Progenitor cell of endocrine pancreas (in vitro differentiated cells): ENCODE data around the gene HGS. TPM values are rescaled to one million over a fixed set of nuclear protein-coding genes. Genes with fewer than 3 reads are reported as not detected.

Source experiments
- DNase-seq: peaks from one replicate; pipeline ENCODE4 v3.0.0; 2021; ENCODE audit warnings: low spot score; ENCODE audit not compliant: unreplicated experiment
- H3K27ac Mint-ChIP-seq: 2 replicates; pipeline ENCODE4 v1.8.0; 2021; ENCODE audit warnings: mild to moderate bottlenecking, moderate library complexity, mixed read lengths
- H3K27me3 Mint-ChIP-seq: 2 replicates; pipeline ENCODE4 v1.8.0; 2021; ENCODE audit warnings: mixed read lengths
- H3K36me3 Mint-ChIP-seq: 2 replicates; pipeline ENCODE4 v1.8.0; 2022; ENCODE audit warnings: mixed read lengths; ENCODE audit not compliant: insufficient read depth
- H3K4me1 Mint-ChIP-seq: 2 replicates; pipeline ENCODE4 v1.8.0; 2021; ENCODE audit warnings: low read depth, mixed read lengths
- H3K4me3 Mint-ChIP-seq: 2 replicates; pipeline ENCODE4 v1.8.0; 2021; ENCODE audit warnings: low read depth, mild to moderate bottlenecking, moderate library complexity, mixed read lengths
- H3K9me3 Mint-ChIP-seq: 2 replicates; pipeline ENCODE4 v1.8.0; 2021; ENCODE audit warnings: low read depth, mixed read lengths
- microRNA-seq: library from miRNA; unstranded; fragments of <30 nt; microRNA quantifications from one replicate; pipeline ENCODE4 v1.1.0, GENCODE V29; 2020; ENCODE audit warnings: borderline number of aligned reads; ENCODE audit not compliant: unreplicated experiment
- total RNA-seq: library from RNA; stranded (reverse); gene quantifications from 2 replicates; pipeline ENCODE4 v1.2.1, GENCODE V29; 2021
- TF ChIP-seq, protein P1 (sequence below): fragments of 200-600 bp; sonication (generic); IDR thresholded peaks from one replicate; pipeline ENCODE4 v1.5.0; 2021; ENCODE audit warnings: antibody characterized with exemption, mild to moderate bottlenecking; ENCODE audit not compliant: unreplicated experiment

The HGS gene
- total RNA-seq, 1 donor from 2014 or later: 127 TPM

DNA sequence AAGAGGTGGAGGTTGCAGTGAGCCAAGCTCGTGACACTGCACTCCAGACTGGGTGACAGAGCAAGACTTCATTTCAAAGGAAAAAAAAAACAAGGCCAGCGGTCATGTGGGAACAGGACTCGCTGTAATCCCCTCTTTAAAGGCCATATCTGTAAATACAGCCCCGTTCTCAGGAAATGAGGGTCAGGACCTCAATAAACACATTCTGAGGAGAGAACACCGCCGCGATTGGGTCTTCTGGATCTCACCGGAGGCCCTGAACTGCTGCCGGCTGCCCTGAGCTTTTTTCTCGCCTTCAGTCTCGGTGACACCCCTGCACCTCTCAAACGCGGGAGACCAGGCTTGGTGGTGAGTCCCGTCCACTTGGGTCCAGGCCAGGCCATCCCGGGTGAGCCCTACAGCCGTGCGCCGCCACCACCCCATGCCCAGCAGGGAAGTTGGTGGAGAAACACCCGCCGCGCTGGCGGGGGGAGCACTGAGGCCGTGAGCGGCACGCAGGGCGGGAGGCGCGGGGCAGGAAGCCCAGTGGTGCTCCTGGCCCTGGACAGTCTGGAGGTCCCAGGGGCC, 56.7 kb downstream of the HGS start:
- DNase-seq: no peak
- H3K36me3 Mint-ChIP-seq: no peaks in the 10 kb centered on the region
- H3K9me3 Mint-ChIP-seq: no peaks in the 10 kb centered on the region
- H3K27me3 Mint-ChIP-seq: peaks cover 5% of the 10 kb centered on the region
- TF ChIP-seq, protein P1, sequence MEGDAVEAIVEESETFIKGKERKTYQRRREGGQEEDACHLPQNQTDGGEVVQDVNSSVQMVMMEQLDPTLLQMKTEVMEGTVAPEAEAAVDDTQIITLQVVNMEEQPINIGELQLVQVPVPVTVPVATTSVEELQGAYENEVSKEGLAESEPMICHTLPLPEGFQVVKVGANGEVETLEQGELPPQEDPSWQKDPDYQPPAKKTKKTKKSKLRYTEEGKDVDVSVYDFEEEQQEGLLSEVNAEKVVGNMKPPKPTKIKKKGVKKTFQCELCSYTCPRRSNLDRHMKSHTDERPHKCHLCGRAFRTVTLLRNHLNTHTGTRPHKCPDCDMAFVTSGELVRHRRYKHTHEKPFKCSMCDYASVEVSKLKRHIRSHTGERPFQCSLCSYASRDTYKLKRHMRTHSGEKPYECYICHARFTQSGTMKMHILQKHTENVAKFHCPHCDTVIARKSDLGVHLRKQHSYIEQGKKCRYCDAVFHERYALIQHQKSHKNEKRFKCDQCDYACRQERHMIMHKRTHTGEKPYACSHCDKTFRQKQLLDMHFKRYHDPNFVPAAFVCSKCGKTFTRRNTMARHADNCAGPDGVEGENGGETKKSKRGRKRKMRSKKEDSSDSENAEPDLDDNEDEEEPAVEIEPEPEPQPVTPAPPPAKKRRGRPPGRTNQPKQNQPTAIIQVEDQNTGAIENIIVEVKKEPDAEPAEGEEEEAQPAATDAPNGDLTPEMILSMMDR: no peak
- no peaks in the 10 kb centered on the region for H3K4me1 Mint-ChIP-seq
- H3K4me3 Mint-ChIP-seq: no peak overlapping the region
- no peak overlapping the region for H3K27ac Mint-ChIP-seq

GRCh38 chr17:81741049-81741593, 57.3 kb downstream of the HGS start:
- Mint-ChIP-seq H3K9me3 (no peaks in the 10 kb centered on the region), H3K4me1 (no peaks in the 10 kb centered on the region), H3K4me3 (no peak overlapping the region), H3K27ac (no peak overlapping the region), H3K27me3 (no peaks in the 10 kb centered on the region), H3K36me3 (no peaks in the 10 kb centered on the region)
- DNase-seq: no peak
- TF ChIP-seq, protein P1: no peak

- no peak overlapping the region for H3K4me3 Mint-ChIP-seq
- no peak overlapping the region for H3K27ac Mint-ChIP-seq
- no peaks in the 10 kb centered on the region for H3K36me3 Mint-ChIP-seq
- TF ChIP-seq, protein P1: no peak
- H3K9me3 Mint-ChIP-seq: no peaks in the 10 kb centered on the region
- H3K4me1 Mint-ChIP-seq: no peaks in the 10 kb centered on the region
- H3K27me3 Mint-ChIP-seq: no peaks in the 10 kb centered on the region
- no peak for DNase-seq
Observed at GRCh38 chr17:81741594-81742452, 58.0 kb downstream of the HGS start.

Small RNA genes within 50 kb of the gene (microRNA-seq; reads per million reads assigned to microRNA genes)
- gene MIR6786: 3.6 reads per million

Other genes starting within 250 kb of the HGS start
- 3,227 and 3,279 TPM in 2 replicates for gene ACTG1, start 171.2 kb upstream of the HGS start, total RNA-seq
- 4.8 and 5.3 TPM in 2 replicates for gene FSCN2, start 155.6 kb upstream of the HGS start, total RNA-seq
- 46.5 and 47.7 TPM in 2 replicates for gene FAAP100, start 131.7 kb upstream of the HGS start, total RNA-seq
- gene NPLOC4, start 46.9 kb upstream of the HGS start, total RNA-seq: 93.8 and 102 TPM in 2 replicates
- gene TSPAN10, start 46.8 kb upstream of the HGS start, total RNA-seq: 4.0 and 4.4 TPM in 2 replicates
- 0.50 TPM in 1 of 2 replicates, not detected in the other for gene PDE6G, start 27.5 kb upstream of the HGS start, total RNA-seq
- 18.6 and 23.6 TPM in 2 replicates for gene OXLD1, start 17.4 kb upstream of the HGS start, total RNA-seq
- 24.8 and 26.6 TPM in 2 replicates for gene CCDC137, start 17.3 kb upstream of the HGS start, total RNA-seq
- 42.1 TPM in 2 replicates for gene ARL16, start 214 bp upstream of the HGS start, total RNA-seq
- gene MRPL12, start 19.4 kb downstream of the HGS start, total RNA-seq: 63.6 and 63.9 TPM in 2 replicates
- gene SLC25A10, start 28.3 kb downstream of the HGS start, total RNA-seq: 36.9 and 40.9 TPM in 2 replicates
- 2.1 and 2.2 TPM in 2 replicates for gene GCGR, start 120.1 kb downstream of the HGS start, total RNA-seq
- gene MCRIP1, start 149.3 kb downstream of the HGS start, total RNA-seq: 138 and 157 TPM in 2 replicates
- not detected in 2 replicates for gene PPP1R27, start 151.0 kb downstream of the HGS start, total RNA-seq
- 467 and 484 TPM in 2 replicates for gene P4HB, start 176.5 kb downstream of the HGS start, total RNA-seq
- 239 and 248 TPM in 2 replicates for gene ARHGDIA, start 187.3 kb downstream of the HGS start, total RNA-seq
- 98.9 and 99.7 TPM in 2 replicates for gene ALYREF, start 207.6 kb downstream of the HGS start, total RNA-seq
- gene ANAPC11, start 207.7 kb downstream of the HGS start, total RNA-seq: 137 and 139 TPM in 2 replicates
- gene NPB, start 218.2 kb downstream of the HGS start, total RNA-seq: 0.78 and 1.7 TPM in 2 replicates
- 93.2 and 95.2 TPM in 2 replicates for gene PCYT2, start 227.4 kb downstream of the HGS start, total RNA-seq
- gene SIRT7, start 234.2 kb downstream of the HGS start, total RNA-seq: 32.4 and 34.0 TPM in 2 replicates
- gene MAFG, start 243.7 kb downstream of the HGS start, total RNA-seq: 29.5 and 30.2 TPM in 2 replicates